Measurements from ENCODE around the gene NECAB2.

NECAB2 gene

DNA sequence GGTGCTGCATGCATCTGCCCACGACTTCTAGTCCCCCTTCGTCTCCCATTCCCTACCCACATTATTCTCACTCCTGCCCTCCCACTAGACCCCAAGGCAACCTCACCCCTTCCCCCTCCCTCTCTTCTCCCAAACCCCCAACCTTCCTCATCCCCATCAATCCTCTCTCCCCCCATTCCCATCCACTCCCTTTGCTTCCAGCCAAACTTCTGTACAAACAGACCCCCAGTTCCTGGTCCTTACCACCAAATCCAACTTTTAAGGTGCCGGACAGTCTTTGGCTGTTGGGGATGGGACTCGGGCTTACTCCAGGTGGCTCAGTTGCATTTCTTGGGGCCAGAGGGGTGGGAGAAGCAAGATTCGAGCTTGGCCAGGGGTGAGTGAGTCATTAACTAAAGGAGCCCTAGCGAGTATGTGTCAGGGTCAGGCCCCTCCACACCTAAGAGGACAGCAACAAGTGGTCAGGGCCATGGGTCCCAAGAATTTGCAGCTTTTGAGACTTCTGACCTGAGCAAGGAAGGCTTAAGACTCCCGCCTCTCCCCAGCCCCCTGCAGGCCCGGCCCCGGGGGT, 74.3 kb downstream of the NECAB2 start, which contains the start of gene SLC38A8:
Gene SLC38A8 (minus strand): TSS at position 488 of the 571 bp plus-strand sequence. CDS start 638 bp downstream, outside the sequence.
- H3K4me1 ChIP-seq (ENCODE audit: control insufficient read depth, insufficient read depth, low read length) = peaks cover 13% of the 10 kb centered on the region; the same call in 1 of the 2 replicates
- H3K27me3 ChIP-seq (ENCODE audit: control insufficient read depth, insufficient read depth, low read length) = no peaks in the 10 kb centered on the region
- H3K9ac ChIP-seq (ENCODE audit: low read depth, low read length) = no peak within 1 kb of the TSS
- H3K9me3 ChIP-seq (ENCODE audit: control insufficient read depth, insufficient read depth, low read length) = no peaks in the 10 kb centered on the region
- no peak within 1 kb of the TSS for H3K4me3 ChIP-seq (ENCODE audit: low read depth, low read length)
- H3K36me3 ChIP-seq (ENCODE audit: control insufficient read depth, insufficient read depth, low read length) = no peaks in the 10 kb centered on the region
- H3K27ac ChIP-seq (ENCODE audit: low read depth, low read length) = no peak within 1 kb of the TSS

DNA sequence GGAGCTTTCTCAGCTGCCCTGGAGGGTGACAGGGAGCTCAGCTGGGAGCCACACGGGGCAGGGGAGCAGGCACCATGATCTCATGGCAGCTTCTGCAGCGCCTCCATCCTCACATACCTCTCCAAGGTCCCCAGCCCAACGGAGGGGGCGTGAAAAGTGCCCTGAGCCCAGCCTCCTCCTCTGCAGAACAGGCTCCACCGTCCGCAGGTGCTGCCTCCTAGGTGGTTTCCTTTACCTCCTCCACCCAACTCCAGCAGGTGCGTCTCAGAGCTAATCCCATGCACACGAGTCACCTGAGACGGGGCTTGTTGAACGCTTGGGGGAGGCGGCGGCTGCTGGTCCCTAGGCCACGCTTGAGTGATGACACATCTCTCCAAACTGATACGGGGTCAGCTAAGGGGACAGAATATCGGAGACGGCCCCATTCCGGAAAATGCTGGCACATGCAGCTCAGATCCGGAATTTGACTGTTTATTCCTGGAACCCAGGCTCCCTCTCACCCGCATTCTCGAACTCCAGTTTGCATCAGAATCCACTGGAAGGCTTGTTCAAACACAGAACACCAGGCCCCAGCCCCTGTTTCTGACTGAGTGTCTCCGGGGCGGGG, 74.9 kb downstream of the NECAB2 start:
- no peaks in the 10 kb centered on the region for H3K27me3 ChIP-seq (ENCODE audit: control insufficient read depth, insufficient read depth, low read length)
- no peaks in the 10 kb centered on the region for H3K36me3 ChIP-seq (ENCODE audit: control insufficient read depth, insufficient read depth, low read length)
- no peak overlapping the region for H3K27ac ChIP-seq (ENCODE audit: low read depth, low read length)
- no peak overlapping the region for H3K4me3 ChIP-seq (ENCODE audit: low read depth, low read length)
- H3K9ac ChIP-seq (ENCODE audit: low read depth, low read length) = no peak overlapping the region
- H3K4me1 ChIP-seq (ENCODE audit: control insufficient read depth, insufficient read depth, low read length) = peaks cover 13% of the 10 kb centered on the region; the same call in 1 of the 2 replicates
- H3K9me3 ChIP-seq (ENCODE audit: control insufficient read depth, insufficient read depth, low read length) = no peaks in the 10 kb centered on the region

GRCh38 chr16:84043486-84044117, 75.6 kb downstream of the NECAB2 start:
- Histone ChIP-seq H3K4me3 (ENCODE audit: low read depth, low read length) (no peak overlapping the region), H3K9ac (ENCODE audit: low read depth, low read length) (no peak overlapping the region), H3K9me3 (ENCODE audit: control insufficient read depth, insufficient read depth, low read length) (no peaks in the 10 kb centered on the region), H3K27ac (ENCODE audit: low read depth, low read length) (peak overlapping the region; percentile 58), H3K36me3 (ENCODE audit: control insufficient read depth, insufficient read depth, low read length) (no peaks in the 10 kb centered on the region), H3K4me1 (ENCODE audit: control insufficient read depth, insufficient read depth, low read length) (peaks cover 13% of the 10 kb centered on the region; the same call in 1 of the 2 replicates), H3K27me3 (ENCODE audit: control insufficient read depth, insufficient read depth, low read length) (no peaks in the 10 kb centered on the region)

DNA sequence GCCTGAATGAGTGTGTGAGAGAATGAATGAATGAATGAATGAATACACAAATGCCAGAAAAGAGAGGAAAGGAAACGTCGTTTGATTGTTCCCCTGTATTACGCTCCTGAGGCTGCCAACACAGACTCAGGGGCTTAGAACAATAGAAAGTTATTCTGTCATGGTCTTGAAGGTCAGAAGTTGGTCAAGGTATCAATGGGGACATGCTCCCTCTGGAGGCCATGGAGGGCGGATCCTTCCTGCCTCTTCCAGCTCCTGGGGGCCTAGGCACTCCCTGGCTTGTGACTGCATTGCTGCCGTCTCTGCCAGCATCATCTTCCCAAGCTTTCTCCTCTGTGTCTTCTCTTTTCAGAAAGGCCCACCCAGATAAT, 76.1 kb downstream of the NECAB2 start:
- peaks cover 13% of the 10 kb centered on the region; the same call in 1 of the 2 replicates for H3K4me1 ChIP-seq (ENCODE audit: control insufficient read depth, insufficient read depth, low read length)
- no peak overlapping the region for H3K9ac ChIP-seq (ENCODE audit: low read depth, low read length)
- H3K4me3 ChIP-seq (ENCODE audit: low read depth, low read length) = no peak overlapping the region
- peak overlapping the region; percentile 58 for H3K27ac ChIP-seq (ENCODE audit: low read depth, low read length)
- H3K27me3 ChIP-seq (ENCODE audit: control insufficient read depth, insufficient read depth, low read length) = no peaks in the 10 kb centered on the region
- H3K36me3 ChIP-seq (ENCODE audit: control insufficient read depth, insufficient read depth, low read length) = no peaks in the 10 kb centered on the region
- H3K9me3 ChIP-seq (ENCODE audit: control insufficient read depth, insufficient read depth, low read length) = no peaks in the 10 kb centered on the region

DNA sequence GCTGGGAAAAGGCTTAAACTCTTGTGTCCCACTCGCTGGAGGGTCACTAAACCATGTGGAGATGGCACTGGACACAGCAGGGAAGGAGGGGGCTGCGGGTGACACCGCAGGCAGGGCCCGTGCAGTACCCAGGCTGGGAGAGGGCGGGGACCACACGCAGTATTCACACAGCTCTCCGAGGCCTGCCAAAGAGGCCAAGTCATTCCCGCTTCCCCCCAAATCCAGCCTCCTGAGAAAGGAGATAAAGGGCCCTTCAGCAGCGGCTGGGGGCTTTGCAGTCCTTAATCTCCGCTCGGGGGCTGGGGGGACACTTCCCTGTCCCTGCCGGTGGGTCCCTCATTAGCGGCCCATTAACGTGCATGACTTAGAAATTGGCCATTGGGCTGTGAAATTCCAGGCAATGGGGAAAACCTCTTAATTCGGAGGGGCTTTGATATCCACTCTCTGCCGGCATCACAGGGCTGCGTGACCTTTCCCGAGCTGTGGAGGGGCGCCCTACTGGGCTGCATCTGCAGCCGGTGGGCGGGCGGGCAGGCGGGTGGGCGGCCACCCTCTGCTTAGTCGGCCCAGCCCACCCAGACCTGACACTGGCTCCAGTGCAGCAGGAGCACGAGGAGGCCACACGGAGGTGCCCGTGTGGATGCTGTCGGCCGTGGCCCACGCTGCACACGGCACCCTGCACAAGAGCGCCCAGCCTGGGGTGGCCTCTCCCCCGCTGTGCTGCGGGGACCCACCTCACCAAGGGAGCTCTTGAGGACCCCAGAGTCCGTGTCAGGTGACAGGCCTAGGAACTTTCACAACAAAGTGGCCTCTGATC, 77.2 kb downstream of the NECAB2 start:
- H3K27me3 ChIP-seq (ENCODE audit: control insufficient read depth, insufficient read depth, low read length) = no peaks in the 10 kb centered on the region
- no peak overlapping the region for H3K27ac ChIP-seq (ENCODE audit: low read depth, low read length)
- H3K9ac ChIP-seq (ENCODE audit: low read depth, low read length) = no peak overlapping the region
- no peak overlapping the region for H3K4me3 ChIP-seq (ENCODE audit: low read depth, low read length)
- H3K9me3 ChIP-seq (ENCODE audit: control insufficient read depth, insufficient read depth, low read length) = no peaks in the 10 kb centered on the region
- H3K36me3 ChIP-seq (ENCODE audit: control insufficient read depth, insufficient read depth, low read length) = no peaks in the 10 kb centered on the region
- H3K4me1 ChIP-seq (ENCODE audit: control insufficient read depth, insufficient read depth, low read length) = peaks cover 13% of the 10 kb centered on the region; the same call in 1 of the 2 replicates

DNA sequence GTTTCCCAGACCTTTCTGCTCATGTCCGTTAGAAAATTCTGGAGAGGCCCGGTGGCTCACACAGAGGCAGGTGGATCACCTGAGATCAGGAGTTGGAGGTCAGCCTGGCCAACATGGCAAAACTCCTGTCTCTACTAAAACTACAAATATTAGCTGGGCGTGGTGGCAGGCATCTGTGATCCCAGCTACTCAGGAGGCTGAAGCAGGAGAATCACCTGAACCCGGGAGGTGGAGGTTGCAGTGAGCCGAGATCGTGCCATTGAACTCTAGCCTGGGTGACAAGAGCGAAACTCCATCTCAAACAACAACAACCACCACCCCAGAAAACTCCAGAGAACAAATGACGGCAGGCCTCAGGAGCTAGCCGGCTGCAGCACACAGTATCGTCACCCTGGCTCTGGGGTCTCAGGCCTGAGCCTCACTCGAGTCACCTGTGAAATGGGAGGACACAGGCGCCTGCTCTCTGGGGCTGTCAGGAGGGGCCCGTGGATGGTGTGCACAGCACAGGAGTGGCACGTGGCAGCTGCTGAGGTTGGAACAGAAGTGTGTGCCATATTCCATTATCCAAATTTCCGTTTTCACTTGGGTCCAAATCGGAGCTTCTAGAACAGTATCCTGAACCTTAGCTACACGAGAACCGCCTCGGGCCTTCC, 77.9 kb downstream of the NECAB2 start:
- Histone ChIP-seq H3K9me3 (ENCODE audit: control insufficient read depth, insufficient read depth, low read length) (no peaks in the 10 kb centered on the region), H3K36me3 (ENCODE audit: control insufficient read depth, insufficient read depth, low read length) (no peaks in the 10 kb centered on the region), H3K27me3 (ENCODE audit: control insufficient read depth, insufficient read depth, low read length) (no peaks in the 10 kb centered on the region), H3K27ac (ENCODE audit: low read depth, low read length) (no peak overlapping the region), H3K4me3 (ENCODE audit: low read depth, low read length) (no peak overlapping the region), H3K4me1 (ENCODE audit: control insufficient read depth, insufficient read depth, low read length) (peaks cover 13% of the 10 kb centered on the region; the same call in 1 of the 2 replicates), H3K9ac (ENCODE audit: low read depth, low read length) (no peak overlapping the region)

DNA sequence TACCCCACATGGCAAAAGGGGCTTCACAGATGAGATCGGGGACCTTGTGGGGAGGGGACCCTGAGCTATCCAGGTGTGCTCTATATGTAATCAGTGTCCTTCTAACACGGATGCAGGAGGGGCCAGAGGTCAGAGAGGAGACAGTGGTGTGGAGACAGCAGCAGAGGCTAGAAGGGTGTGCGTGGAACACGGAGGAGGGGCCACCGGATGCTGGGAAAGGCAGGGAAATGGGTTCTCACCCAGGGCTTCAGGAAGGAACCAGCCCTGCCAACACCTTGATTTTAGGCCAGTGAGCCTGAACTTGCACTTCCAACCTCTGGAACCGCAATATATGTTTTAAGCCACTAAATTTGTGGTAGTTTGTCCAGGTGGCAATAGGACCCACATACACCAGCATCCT, 79.2 kb downstream of the NECAB2 start:
- no peaks in the 10 kb centered on the region for H3K36me3 ChIP-seq (ENCODE audit: control insufficient read depth, insufficient read depth, low read length)
- H3K4me1 ChIP-seq (ENCODE audit: control insufficient read depth, insufficient read depth, low read length) = peaks cover 13% of the 10 kb centered on the region; the same call in 1 of the 2 replicates
- H3K9ac ChIP-seq (ENCODE audit: low read depth, low read length) = no peak overlapping the region
- H3K27me3 ChIP-seq (ENCODE audit: control insufficient read depth, insufficient read depth, low read length) = no peaks in the 10 kb centered on the region
- no peak overlapping the region for H3K27ac ChIP-seq (ENCODE audit: low read depth, low read length)
- no peak overlapping the region for H3K4me3 ChIP-seq (ENCODE audit: low read depth, low read length)
- H3K9me3 ChIP-seq (ENCODE audit: control insufficient read depth, insufficient read depth, low read length) = no peaks in the 10 kb centered on the region

DNA sequence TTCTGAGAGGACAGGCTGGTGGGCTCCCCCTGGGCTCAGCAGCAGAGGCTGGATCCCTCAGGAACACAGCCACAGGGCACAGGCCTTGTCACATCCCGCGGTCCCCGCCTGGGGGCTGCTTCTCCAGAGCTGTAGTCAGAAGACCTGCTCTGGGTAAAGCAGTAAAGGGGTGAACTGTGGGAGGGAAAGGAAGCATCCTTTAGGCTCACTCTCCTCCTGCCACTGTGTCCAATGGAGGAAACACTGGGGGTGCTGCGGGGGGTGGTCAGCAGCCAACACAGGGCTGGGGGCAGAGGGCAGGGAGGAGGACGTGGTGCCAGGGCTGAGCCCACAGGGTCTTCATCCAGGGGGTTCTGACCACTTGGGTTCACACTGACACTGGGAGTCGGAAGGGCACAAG, 79.6 kb downstream of the NECAB2 start:
- H3K9me3 ChIP-seq (ENCODE audit: control insufficient read depth, insufficient read depth, low read length) = no peaks in the 10 kb centered on the region
- peaks cover 13% of the 10 kb centered on the region; the same call in 1 of the 2 replicates for H3K4me1 ChIP-seq (ENCODE audit: control insufficient read depth, insufficient read depth, low read length)
- no peak overlapping the region for H3K4me3 ChIP-seq (ENCODE audit: low read depth, low read length)
- no peak overlapping the region for H3K27ac ChIP-seq (ENCODE audit: low read depth, low read length)
- H3K27me3 ChIP-seq (ENCODE audit: control insufficient read depth, insufficient read depth, low read length) = no peaks in the 10 kb centered on the region
- no peaks in the 10 kb centered on the region for H3K36me3 ChIP-seq (ENCODE audit: control insufficient read depth, insufficient read depth, low read length)
- no peak overlapping the region for H3K9ac ChIP-seq (ENCODE audit: low read depth, low read length)

- Histone ChIP-seq H3K36me3 (ENCODE audit: control insufficient read depth, insufficient read depth, low read length) (peaks cover 2% of the 10 kb centered on the region), H3K9me3 (ENCODE audit: control insufficient read depth, insufficient read depth, low read length) (no peaks in the 10 kb centered on the region), H3K4me3 (ENCODE audit: low read depth, low read length) (no peak overlapping the region), H3K4me1 (ENCODE audit: control insufficient read depth, insufficient read depth, low read length) (peaks cover 8% of the 10 kb centered on the region; the same call in 1 of the 2 replicates), H3K27me3 (ENCODE audit: control insufficient read depth, insufficient read depth, low read length) (no peaks in the 10 kb centered on the region), H3K9ac (ENCODE audit: low read depth, low read length) (no peak overlapping the region), H3K27ac (ENCODE audit: low read depth, low read length) (no peak overlapping the region)
Measured at GRCh38 chr16:84048270-84048669, 80.2 kb downstream of the NECAB2 start.

- Histone ChIP-seq H3K9ac (ENCODE audit: low read depth, low read length) (no peak overlapping the region), H3K4me1 (ENCODE audit: control insufficient read depth, insufficient read depth, low read length) (peaks cover 2% of the 10 kb centered on the region; the same call in 1 of the 2 replicates), H3K4me3 (ENCODE audit: low read depth, low read length) (no peak overlapping the region), H3K9me3 (ENCODE audit: control insufficient read depth, insufficient read depth, low read length) (no peaks in the 10 kb centered on the region), H3K36me3 (ENCODE audit: control insufficient read depth, insufficient read depth, low read length) (peaks cover 8% of the 10 kb centered on the region), H3K27ac (ENCODE audit: low read depth, low read length) (no peak overlapping the region), H3K27me3 (ENCODE audit: control insufficient read depth, insufficient read depth, low read length) (no peaks in the 10 kb centered on the region)
Measured at GRCh38 chr16:84048871-84049270, 80.8 kb downstream of the NECAB2 start.
